ENCODE results near the gene RAET1G.

DNA sequence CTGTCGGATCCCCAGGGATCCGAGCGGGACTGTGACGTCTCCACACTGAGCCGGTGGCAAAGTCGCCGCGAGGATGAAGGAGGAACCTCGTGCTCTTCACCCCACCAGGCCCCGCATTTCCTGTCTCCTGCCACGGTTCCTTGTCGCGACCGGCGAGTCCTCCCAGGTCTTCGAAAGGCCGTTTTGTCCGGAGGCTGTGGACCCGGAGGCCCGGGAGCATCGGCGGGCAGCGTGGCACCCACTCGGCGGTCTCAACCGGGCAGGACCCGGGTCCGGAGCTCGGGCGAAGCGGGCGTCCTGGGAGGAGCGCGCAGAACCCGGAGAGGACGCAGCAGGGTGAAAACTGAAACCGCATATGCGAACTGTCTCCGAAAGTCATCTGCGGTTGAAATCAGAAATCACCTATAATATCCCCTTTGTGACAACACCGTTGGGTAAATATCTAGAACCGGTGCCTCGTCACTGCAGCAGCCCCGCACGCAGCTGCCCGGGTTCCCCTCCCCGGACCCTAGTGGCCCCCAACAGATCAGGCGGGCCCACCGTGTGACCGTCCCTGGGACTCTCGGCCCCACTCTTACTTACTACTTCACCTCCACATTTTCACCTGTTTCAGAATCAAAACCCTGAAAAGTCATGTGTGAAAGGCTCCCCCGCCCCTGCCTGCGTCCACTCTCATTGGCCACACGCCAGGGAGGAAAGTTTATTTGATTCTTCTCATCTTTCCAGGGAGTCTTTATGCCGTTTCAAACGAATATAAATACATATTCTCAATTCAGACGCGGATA lies 15.8 kb upstream of the RAET1G start:
- TF ChIP-seq, protein P1, sequence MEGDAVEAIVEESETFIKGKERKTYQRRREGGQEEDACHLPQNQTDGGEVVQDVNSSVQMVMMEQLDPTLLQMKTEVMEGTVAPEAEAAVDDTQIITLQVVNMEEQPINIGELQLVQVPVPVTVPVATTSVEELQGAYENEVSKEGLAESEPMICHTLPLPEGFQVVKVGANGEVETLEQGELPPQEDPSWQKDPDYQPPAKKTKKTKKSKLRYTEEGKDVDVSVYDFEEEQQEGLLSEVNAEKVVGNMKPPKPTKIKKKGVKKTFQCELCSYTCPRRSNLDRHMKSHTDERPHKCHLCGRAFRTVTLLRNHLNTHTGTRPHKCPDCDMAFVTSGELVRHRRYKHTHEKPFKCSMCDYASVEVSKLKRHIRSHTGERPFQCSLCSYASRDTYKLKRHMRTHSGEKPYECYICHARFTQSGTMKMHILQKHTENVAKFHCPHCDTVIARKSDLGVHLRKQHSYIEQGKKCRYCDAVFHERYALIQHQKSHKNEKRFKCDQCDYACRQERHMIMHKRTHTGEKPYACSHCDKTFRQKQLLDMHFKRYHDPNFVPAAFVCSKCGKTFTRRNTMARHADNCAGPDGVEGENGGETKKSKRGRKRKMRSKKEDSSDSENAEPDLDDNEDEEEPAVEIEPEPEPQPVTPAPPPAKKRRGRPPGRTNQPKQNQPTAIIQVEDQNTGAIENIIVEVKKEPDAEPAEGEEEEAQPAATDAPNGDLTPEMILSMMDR (IDR thresholded peaks at IDR 0.05), result no peak
- no peak for TF ChIP-seq TP53 (CRISPR knock-in tag; IDR thresholded peaks at IDR 0.05)
